ENCODE data around the gene HNRNPA3.

- TF ChIP-seq SUZ12 (IDR thresholded peaks at IDR 0.05) (no peak), FOXA1 (IDR thresholded peaks at IDR 0.05) (no peak)
Measured at GRCh38 chr2:177247693-177248262, 35.2 kb downstream of the HNRNPA3 start.

All from HEK293T (cell line).